DMS114 treated with DMSO at 0.1 percent for 48 hours (cell line): ENCODE results near the gene ACAD10.

Experiments used
- DNase-seq: peaks from one replicate; lab custom pipeline; 2025; ENCODE audit not compliant: unreplicated experiment; lab: John Stamatoyannopoulos, UW

The ACAD10 gene

DNA sequence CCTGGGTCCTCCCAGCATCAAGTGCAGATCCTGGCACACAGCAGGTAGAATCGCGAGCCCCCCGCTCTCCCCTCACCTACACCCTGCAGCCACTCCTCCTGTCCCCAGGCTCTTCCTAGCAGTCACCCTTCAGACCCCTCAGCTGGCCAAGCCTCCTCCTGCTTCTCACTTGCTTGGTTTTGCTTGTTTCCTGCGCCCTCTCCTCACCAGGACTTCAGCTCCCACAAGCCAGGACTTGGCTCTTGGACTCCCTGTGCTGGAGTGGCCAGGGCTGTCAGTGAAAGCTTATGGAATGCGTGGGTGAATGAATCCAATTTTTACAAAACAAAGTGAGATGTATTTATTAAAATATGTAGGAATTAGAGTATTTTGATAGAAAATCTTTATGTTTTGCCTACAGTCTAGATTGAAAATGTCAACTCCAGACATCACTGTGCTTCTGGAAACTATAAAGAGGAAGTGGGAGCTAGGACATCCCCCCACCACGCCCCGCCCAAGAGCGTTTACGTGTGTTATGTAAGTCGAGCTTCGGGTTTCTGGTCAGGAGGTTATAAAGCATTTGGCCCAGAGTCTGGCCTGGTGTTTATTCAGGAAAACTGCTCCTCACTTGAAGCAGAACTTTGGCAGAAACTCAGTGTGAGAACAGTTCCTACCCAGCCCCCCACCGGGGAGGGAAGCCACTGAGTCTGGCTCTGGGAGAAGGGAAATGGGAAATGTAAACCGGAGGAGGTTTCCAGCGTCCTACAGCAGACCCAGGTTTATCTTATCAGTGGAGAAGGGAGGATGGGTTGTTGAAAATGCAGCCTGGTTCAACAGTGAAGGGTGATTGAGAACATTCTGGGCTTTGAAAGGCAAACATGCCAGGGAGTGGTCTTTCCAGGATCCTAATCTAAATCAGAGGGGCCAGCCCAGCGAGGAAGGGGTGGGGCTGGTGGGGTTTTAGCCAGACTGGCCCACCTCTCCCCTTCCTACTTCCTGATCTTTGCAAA, 89.6 kb downstream of the ACAD10 start:
- DNase-seq = no peak

DNA sequence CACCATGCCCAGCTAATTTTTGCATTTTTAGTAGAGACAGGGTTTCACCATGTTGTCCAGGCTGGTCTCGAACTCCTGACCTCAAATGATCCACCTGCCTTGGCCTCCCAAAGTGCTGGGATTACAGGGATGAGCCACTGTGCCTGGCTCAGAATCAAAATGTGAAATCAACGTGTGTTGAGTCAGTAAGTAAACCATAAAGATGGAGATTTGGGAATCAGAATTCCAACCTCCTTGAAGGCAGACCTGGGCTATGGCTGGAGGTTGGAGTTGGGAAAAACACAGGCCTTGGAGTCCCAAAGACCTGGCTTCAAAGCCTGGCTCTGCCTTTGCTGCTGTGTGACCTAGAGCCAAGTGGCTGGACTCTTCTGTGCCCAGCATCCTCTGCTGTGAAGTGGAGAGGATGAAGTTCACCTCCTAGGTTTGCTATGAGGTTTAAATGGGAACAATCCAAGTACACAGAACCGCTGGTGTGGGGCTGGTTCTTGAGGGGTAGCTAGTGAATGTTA, 91.0 kb downstream of the ACAD10 start:
- DNase-seq = no peak

DNA sequence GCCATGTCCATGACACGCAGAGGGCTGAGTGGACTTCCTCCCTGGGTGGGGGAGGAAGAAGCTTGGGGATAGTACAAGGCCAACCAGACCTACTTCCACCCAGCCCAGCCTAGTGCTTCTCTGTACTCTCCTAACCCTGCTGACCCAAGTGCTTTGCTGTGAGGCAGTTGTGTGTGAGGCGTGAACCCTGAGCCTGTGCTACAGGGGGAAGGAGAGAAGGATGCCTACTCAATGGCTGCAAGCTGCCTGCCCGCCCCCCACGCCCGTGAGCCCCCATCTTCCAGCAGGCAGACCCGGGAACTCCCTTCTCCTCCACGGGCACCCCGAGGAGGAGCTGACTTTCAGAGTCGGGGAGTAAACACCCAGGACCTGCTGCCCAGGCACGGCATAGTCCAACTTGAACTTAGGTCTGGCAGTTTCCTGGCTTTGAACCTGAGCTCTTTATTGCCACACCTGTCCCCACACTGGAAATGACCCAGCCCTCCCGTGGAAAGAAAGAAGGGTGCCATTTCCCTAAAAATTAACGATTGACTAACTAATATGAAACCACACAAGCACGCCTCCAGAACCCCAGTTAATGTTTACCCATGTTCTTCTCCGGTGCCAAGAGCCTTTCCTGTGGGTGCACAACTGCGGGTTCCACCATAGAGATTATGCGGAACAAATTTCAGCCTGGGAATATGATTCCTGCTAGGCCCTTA, 91.6 kb downstream of the ACAD10 start:
- DNase-seq = no peak

DNA sequence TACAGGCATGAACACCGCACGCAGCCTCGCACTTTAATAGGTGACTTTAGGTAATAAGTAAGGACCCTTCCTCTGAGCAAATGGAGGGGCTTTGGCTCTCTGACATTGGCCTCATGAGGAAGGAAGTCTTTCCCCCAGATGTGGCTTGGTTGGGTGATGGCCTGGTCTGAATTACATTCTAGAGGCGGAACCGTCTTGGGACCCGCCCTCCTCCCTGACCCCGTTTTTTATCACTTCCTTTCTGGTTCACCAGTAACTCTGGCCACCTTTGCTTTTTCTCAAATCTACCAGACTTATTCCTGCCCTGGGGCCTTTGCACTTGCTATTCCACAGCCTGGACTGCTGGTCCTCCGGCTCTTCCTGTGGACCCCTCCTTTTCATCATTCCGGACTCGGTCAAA, 94.3 kb downstream of the ACAD10 start:
- no peak for DNase-seq

GRCh38 chr12:111780615-111781014, 94.8 kb downstream of the ACAD10 start:
- no peak for DNase-seq

GRCh38 chr12:111781085-111781658, 95.3 kb downstream of the ACAD10 start:
- DNase-seq = no peak

DNA sequence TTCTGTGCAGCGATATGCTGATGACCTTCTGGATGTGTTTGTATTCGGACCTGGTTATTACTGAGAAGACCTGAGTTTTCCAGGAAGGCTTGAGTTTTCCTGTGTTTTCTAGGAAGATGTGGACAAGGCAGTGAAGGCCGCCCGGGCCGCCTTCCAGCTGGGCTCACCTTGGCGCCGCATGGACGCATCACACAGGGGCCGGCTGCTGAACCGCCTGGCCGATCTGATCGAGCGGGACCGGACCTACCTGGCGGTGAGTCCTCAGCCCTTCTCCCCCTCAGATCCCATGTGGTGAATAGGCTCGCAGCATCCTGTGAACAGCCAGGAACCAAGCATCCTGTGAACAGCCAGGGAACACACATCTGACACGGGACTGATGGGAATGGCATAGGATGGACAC, 97.2 kb downstream of the ACAD10 start:
- no peak for DNase-seq

GRCh38 chr12:111784953-111785352, 99.1 kb downstream of the ACAD10 start:
- no peak for DNase-seq

DNA sequence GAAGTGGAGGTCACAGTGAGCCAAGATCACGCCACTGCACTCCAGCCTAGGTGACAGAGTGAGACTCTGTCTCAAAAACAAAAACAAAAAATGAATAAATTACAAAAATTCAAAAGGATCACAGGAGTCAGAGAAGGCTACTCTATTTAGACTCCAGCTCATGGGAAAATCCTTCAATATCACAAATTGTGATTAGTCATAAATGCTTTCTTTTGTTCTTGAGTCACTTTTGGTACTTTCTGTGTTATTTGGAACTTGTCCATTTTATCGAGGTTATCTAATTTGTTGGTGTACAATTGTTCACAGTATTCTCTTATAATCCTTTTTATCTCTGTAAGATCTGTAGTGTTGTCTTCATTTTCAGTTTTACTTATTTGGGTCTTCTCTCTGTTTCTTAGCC, 99.8 kb downstream of the ACAD10 start:
- DNase-seq = no peak

- peak; percentile 28 for DNase-seq
Observed at GRCh38 chr12:111788178-111788654, 102.4 kb downstream of the ACAD10 start.

GRCh38 chr12:111789779-111790178, 103.9 kb downstream of the ACAD10 start:
- DNase-seq = no peak

- no peak for DNase-seq
Observed at GRCh38 chr12:111791507-111791906, 105.7 kb downstream of the ACAD10 start.

DNA sequence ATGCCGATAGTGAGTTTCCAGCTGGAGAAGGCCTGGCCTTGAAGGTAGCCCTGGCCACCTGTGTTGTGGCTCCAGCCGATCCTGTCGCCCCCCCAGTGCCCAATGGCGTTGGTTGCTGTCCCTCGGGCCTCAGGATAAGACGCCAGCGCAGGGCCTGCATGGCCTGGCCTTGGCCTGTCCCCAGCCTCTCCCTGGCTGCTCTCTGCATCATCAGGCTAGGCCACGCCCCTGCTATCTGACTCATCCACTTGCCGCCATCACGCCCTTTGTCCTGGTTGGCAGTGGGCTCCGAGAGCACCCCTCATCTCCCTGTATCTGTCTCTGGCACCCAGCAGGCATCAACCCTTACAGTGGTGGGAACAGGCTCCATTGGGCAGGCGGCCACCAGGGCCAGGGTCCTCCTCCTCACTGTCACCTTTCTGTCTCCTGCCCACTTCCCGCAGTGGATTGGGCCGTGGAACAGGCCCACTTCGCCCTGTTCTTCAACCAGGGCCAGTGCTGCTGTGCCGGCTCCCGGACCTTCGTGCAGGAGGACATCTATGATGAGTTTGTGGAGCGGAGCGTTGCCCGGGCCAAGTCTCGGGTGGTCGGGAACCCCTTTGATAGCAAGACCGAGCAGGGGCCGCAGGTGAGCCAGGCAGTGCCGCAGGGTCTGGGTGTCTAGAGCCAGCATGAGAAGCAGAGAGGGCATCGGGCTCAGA, 106.5 kb downstream of the ACAD10 start:
- no peak for DNase-seq

GRCh38 chr12:111792856-111793235, 107.0 kb downstream of the ACAD10 start:
- DNase-seq = no peak

DNA sequence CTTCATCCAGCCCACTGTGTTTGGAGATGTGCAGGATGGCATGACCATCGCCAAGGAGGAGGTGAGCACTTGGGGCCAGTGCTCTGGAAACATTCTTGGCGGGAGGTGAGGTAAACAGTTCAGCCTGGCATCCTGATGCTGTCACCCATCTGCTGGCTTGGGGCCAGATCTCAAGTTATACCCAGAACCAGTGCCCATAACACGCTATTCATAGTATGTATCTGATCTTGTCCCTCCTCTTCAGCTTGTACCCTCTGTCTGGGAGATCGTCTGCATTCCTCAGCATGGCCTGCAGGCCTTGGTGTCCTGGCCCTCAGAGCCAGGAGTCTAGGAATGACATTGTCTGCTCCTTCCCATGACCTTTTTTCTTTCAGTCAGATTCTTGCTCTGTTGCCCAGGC, 112.3 kb downstream of the ACAD10 start:
- DNase-seq = no peak

- no peak for DNase-seq
Observed at GRCh38 chr12:111799758-111800157, 113.9 kb downstream of the ACAD10 start.

GRCh38 chr12:111803038-111803626, 117.3 kb downstream of the ACAD10 start:
- no peak for DNase-seq

- no peak for DNase-seq
Observed at GRCh38 chr12:111803851-111804250, 118.0 kb downstream of the ACAD10 start.

- no peak for DNase-seq
Observed at GRCh38 chr12:111806304-111806703, 120.5 kb downstream of the ACAD10 start.
